ENCODE measurements around the gene MUSTN1. TPM values are rescaled to one million over a fixed set of nuclear protein-coding genes. Genes with fewer than 3 reads are reported as not detected.

MUSTN1 gene
- total RNA-seq, 1 donor from 2014 or later = 1.8 TPM

- DNase-seq (ENCODE audit: extremely low spot score, unreplicated experiment) = no peak
- no peaks in the 10 kb centered on the region for H3K9me3 Mint-ChIP-seq
- peaks cover 5% of the 10 kb centered on the region for H3K4me1 Mint-ChIP-seq (ENCODE audit: unreplicated experiment)
- no peaks in the 10 kb centered on the region for H3K36me3 Mint-ChIP-seq
- no peak for TF ChIP-seq CTCF (conservative IDR thresholded peaks at IDR 0.05)
- no peak overlapping the region for H3K27ac Mint-ChIP-seq
- H3K4me3 Mint-ChIP-seq = no peak overlapping the region
- H3K27me3 Mint-ChIP-seq = no peaks in the 10 kb centered on the region
Observed at GRCh38 chr3:52816654-52817053, 18.2 kb downstream of the MUSTN1 start.

GRCh38 chr3:52816199-52816598 lies 18.6 kb downstream of the MUSTN1 start:
- H3K27me3 Mint-ChIP-seq = no peaks in the 10 kb centered on the region
- no peak for TF ChIP-seq CTCF (conservative IDR thresholded peaks at IDR 0.05)
- no peak overlapping the region for H3K27ac Mint-ChIP-seq
- no peak for DNase-seq (ENCODE audit: extremely low spot score, unreplicated experiment)
- peaks cover 5% of the 10 kb centered on the region for H3K4me1 Mint-ChIP-seq (ENCODE audit: unreplicated experiment)
- H3K36me3 Mint-ChIP-seq = no peaks in the 10 kb centered on the region
- no peaks in the 10 kb centered on the region for H3K9me3 Mint-ChIP-seq
- H3K4me3 Mint-ChIP-seq = no peak overlapping the region

GRCh38 chr3:52813810-52814209 lies 21.0 kb downstream of the MUSTN1 start:
- Mint-ChIP-seq H3K36me3 (no peaks in the 10 kb centered on the region), H3K27me3 (no peaks in the 10 kb centered on the region), H3K9me3 (no peaks in the 10 kb centered on the region), H3K27ac (no peak overlapping the region), H3K4me1 (ENCODE audit: unreplicated experiment) (no peaks in the 10 kb centered on the region), H3K4me3 (no peak overlapping the region)
- TF ChIP-seq CTCF (conservative IDR thresholded peaks at IDR 0.05) = no peak
- DNase-seq (ENCODE audit: extremely low spot score, unreplicated experiment) = no peak

GRCh38 chr3:52811452-52812011 lies 23.3 kb downstream of the MUSTN1 start:
- no peaks in the 10 kb centered on the region for H3K4me1 Mint-ChIP-seq (ENCODE audit: unreplicated experiment)
- no peaks in the 10 kb centered on the region for H3K27me3 Mint-ChIP-seq
- H3K36me3 Mint-ChIP-seq = no peaks in the 10 kb centered on the region
- TF ChIP-seq CTCF (conservative IDR thresholded peaks at IDR 0.05) = no peak
- H3K9me3 Mint-ChIP-seq = no peaks in the 10 kb centered on the region
- H3K27ac Mint-ChIP-seq = no peak overlapping the region
- no peak overlapping the region for H3K4me3 Mint-ChIP-seq
- no peak for DNase-seq (ENCODE audit: extremely low spot score, unreplicated experiment)

GRCh38 chr3:52810923-52811322 lies 23.9 kb downstream of the MUSTN1 start:
- H3K4me1 Mint-ChIP-seq (ENCODE audit: unreplicated experiment) = no peaks in the 10 kb centered on the region
- no peak overlapping the region for H3K27ac Mint-ChIP-seq
- H3K4me3 Mint-ChIP-seq = no peak overlapping the region
- no peak for DNase-seq (ENCODE audit: extremely low spot score, unreplicated experiment)
- no peaks in the 10 kb centered on the region for H3K36me3 Mint-ChIP-seq
- no peaks in the 10 kb centered on the region for H3K27me3 Mint-ChIP-seq
- TF ChIP-seq CTCF (conservative IDR thresholded peaks at IDR 0.05) = no peak
- no peaks in the 10 kb centered on the region for H3K9me3 Mint-ChIP-seq
